Measurements from ENCODE around the gene ADAMTS1.

ADAMTS1 gene

GRCh38 chr21:26845759-26846035, 488 bp upstream of the ADAMTS1 start:
- peak in 5 of 51 donors; percentile 47 to 82 (median 54) for DNase-seq

- peak in 42 of 51 donors; percentile 18 to 74 (median 44) for DNase-seq
These were observed 747 bp downstream of the ADAMTS1 start for GRCh38 chr21:26844258-26845065.

- peak in 1 of 51 donors; percentile 56 for DNase-seq
These were observed 1.3 kb downstream of the ADAMTS1 start for GRCh38 chr21:26843933-26844257.

- peak; percentile 12 to 89 (median 71) for DNase-seq
These were observed 2.0 kb downstream of the ADAMTS1 start for GRCh38 chr21:26842974-26843932.

- DNase-seq, result no peak
These were observed 2.9 kb downstream of the ADAMTS1 start for GRCh38 chr21:26842300-26842699.

GRCh38 chr21:26840912-26841311, 4.3 kb downstream of the ADAMTS1 start:
- DNase-seq, result peak in 5 of 51 donors; percentile 7 to 64 (median 25)

GRCh38 chr21:26840201-26840600, 5.0 kb downstream of the ADAMTS1 start:
- no peak for DNase-seq

- no peak for DNase-seq
These were observed 7.7 kb downstream of the ADAMTS1 start for GRCh38 chr21:26837539-26837938.

- no peak for DNase-seq
These were observed 8.7 kb downstream of the ADAMTS1 start for GRCh38 chr21:26836528-26836927.

- DNase-seq, result no peak
These were observed 9.4 kb downstream of the ADAMTS1 start for GRCh38 chr21:26835714-26836265.

- DNase-seq, result no peak
These were observed 10.0 kb downstream of the ADAMTS1 start for GRCh38 chr21:26835027-26835713.

GRCh38 chr21:26834181-26834905, 10.9 kb downstream of the ADAMTS1 start:
- peak in 1 of 51 donors; percentile 4 for DNase-seq

- DNase-seq, result no peak
These were observed 11.7 kb downstream of the ADAMTS1 start for GRCh38 chr21:26833460-26833939.

- no peak for DNase-seq
These were observed 12.2 kb downstream of the ADAMTS1 start for GRCh38 chr21:26833011-26833410.

- DNase-seq, result no peak
These were observed 12.7 kb downstream of the ADAMTS1 start for GRCh38 chr21:26832546-26832945.

GRCh38 chr21:26826801-26827200, 18.4 kb downstream of the ADAMTS1 start:
- no peak for DNase-seq

GRCh38 chr21:26820509-26820908, 24.7 kb downstream of the ADAMTS1 start:
- DNase-seq, result no peak

- no peak for DNase-seq
These were observed 25.4 kb downstream of the ADAMTS1 start for GRCh38 chr21:26819740-26820324.

GRCh38 chr21:26818906-26819305, 26.3 kb downstream of the ADAMTS1 start:
- DNase-seq, result no peak

- no peak for DNase-seq
These were observed 30.0 kb downstream of the ADAMTS1 start for GRCh38 chr21:26815197-26815596.
